ENCODE results near the gene RHBG.

The RHBG gene

GRCh38 chr1:156428746-156429288 is 59.8 kb downstream of the RHBG start:
- DNase-seq: no peak

GRCh38 chr1:156429313-156430060 is 60.5 kb downstream of the RHBG start:
- no peak for DNase-seq

DNA sequence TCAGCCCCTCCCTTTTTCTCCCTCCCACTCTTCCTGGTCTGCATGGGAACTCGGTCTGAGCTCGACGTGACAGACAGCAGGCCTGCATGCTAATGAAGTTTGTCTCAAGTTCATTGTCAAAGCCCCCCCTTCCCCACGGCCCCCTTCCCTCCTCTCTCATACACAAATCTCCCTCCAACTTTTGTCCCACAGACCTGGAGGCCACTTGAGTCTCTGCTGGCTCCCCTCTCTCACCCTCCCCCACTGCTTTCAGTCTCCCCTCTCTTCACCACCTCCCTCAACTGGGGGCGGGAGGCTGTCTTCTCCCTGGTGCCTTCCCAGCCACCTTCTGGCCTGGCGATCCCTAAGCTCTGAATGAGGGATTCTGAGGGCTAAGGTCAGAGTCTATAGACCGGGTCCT is 61.3 kb downstream of the RHBG start:
- no peak for DNase-seq

DNA sequence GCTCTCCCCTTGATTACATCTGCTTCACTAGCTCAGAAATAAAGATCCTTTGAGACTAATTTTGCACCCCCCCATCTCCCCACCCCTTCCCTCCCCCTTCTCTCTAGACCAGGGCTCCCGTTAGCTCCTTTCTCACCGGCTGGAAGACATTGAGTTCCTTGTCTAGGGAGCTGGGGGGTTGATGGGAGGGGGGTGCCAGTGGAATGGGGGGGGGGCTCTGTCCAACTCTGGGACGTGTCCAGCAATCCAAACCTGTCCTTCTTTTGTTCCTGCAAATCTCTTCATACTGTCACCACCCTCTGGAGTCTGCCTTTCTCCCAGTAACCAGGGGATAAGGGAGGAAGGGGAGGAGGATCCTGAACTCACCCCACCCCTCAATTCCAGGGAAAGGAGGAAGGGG is 61.9 kb downstream of the RHBG start:
- no peak for DNase-seq

- no peak for DNase-seq
These were observed 62.4 kb downstream of the RHBG start for GRCh38 chr1:156431366-156431765.

- DNase-seq: no peak
These were observed 63.0 kb downstream of the RHBG start for GRCh38 chr1:156431769-156432668.

DNA sequence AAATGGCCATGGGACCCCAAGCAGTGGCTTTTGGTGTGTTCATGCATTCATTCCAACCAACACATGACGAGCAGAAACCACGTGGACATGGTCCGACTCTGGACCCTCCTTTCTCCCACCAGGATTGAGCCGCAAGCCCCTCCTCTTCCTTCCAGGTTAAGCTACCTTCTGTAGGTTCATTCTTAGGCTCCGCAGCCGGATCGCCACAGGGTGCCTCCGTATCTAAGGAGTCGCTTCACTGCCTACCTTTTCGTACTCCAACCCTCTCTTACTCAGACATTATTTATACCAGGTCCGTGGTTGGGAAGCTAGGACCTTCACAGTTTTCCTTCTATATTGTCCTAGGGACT is 63.6 kb downstream of the RHBG start:
- DNase-seq: no peak

- no peak for DNase-seq
These were observed 64.0 kb downstream of the RHBG start for GRCh38 chr1:156433032-156433431.

GRCh38 chr1:156433602-156434001 is 64.6 kb downstream of the RHBG start:
- no peak for DNase-seq

All from activated CD4-positive, alpha-beta T cell treated with anti-CD3 and anti-CD28 coated beads, Interleukin-2, amount 50 U/mL, for 1 hour (primary cell).